H9 (cell line): Measurements from ENCODE around the gene INMT. TPM values are rescaled to one million over a fixed set of nuclear protein-coding genes. Genes with fewer than 3 reads are reported as not detected.

ENCODE experiments used
- DNase-seq: peaks from one replicate; pipeline ENCODE4 v3.0.0-alpha.2; 2017
- H2AFZ ChIP-seq: one replicate; pipeline ENCODE4 v1.6.1; 2013; ENCODE audit warnings: mild to moderate bottlenecking, low read length, control low read depth, moderate library complexity
- H2AK5ac ChIP-seq: 2 replicates; pipeline ENCODE4 v1.6.1; 2013; ENCODE audit warnings: low read length, control low read depth, mixed read lengths; ENCODE audit not compliant: insufficient read length
- H2BK120ac ChIP-seq: one replicate; pipeline ENCODE4 v1.6.1; 2013; ENCODE audit warnings: low read depth, mild to moderate bottlenecking, low read length, control low read depth, inconsistent platforms; ENCODE audit not compliant: poor library complexity, severe bottlenecking
- H2BK12ac ChIP-seq: 2 replicates; pipeline ENCODE4 v1.6.1; 2013; ENCODE audit warnings: low read length, control low read depth, mixed read lengths, low read depth; ENCODE audit not compliant: insufficient read length
- H2BK15ac ChIP-seq: 2 replicates; pipeline ENCODE4 v1.6.1; 2013; ENCODE audit warnings: low read depth, low read length, control low read depth
- H2BK20ac ChIP-seq: one replicate; pipeline ENCODE4 v1.6.1; 2013; ENCODE audit warnings: low read depth, mild to moderate bottlenecking, low read length, control low read depth, inconsistent platforms; ENCODE audit not compliant: poor library complexity, severe bottlenecking
- H2BK5ac ChIP-seq: 2 replicates; pipeline ENCODE4 v1.6.1; 2013; ENCODE audit warnings: low read length, control low read depth, mixed read lengths; ENCODE audit not compliant: insufficient read length
- H3K14ac ChIP-seq: 2 replicates; pipeline ENCODE4 v1.6.1; 2013; ENCODE audit warnings: low read length, control low read depth; ENCODE audit not compliant: insufficient read depth
- H3K18ac ChIP-seq: 2 replicates; pipeline ENCODE4 v1.6.1; 2013; ENCODE audit warnings: low read depth, mild to moderate bottlenecking, mixed read lengths, low read length, control low read depth; ENCODE audit not compliant: insufficient read length
- H3K23ac ChIP-seq: 2 replicates; pipeline ENCODE4 v1.6.1; 2013; ENCODE audit warnings: low read length, control low read depth, mixed read lengths, low read depth; ENCODE audit not compliant: insufficient read length
- H3K23me2 ChIP-seq: 2 replicates; pipeline ENCODE4 v1.6.1; 2013; ENCODE audit warnings: low read depth, mild to moderate bottlenecking, mixed read lengths, low read length, control low read depth; ENCODE audit not compliant: insufficient read length, poor library complexity, severe bottlenecking
- H3K27ac ChIP-seq: 2 replicates; pipeline ENCODE4 v1.5.1; 2013; ENCODE audit warnings: low read length, control low read depth, mixed read lengths, low read depth; ENCODE audit not compliant: insufficient read length
- H3K27me3 ChIP-seq: 2 replicates; pipeline ENCODE4 v1.6.1; 2013; ENCODE audit warnings: low read length, control low read depth, inconsistent platforms; ENCODE audit not compliant: insufficient read depth
- H3K4ac ChIP-seq: 2 replicates; pipeline ENCODE4 v1.6.1; 2013; ENCODE audit warnings: low read depth, mild to moderate bottlenecking, control low read depth, inconsistent platforms, low read length, moderate library complexity
- H3K4me1 ChIP-seq: 2 replicates; pipeline ENCODE4 v1.6.1; 2013; ENCODE audit warnings: low read length, control low read depth, inconsistent platforms; ENCODE audit not compliant: insufficient read depth
- H3K4me2 ChIP-seq: 2 replicates; pipeline ENCODE4 v1.6.1; 2013; ENCODE audit warnings: low read length, control low read depth, mixed read lengths; ENCODE audit not compliant: insufficient read length, insufficient read depth
- H3K56ac ChIP-seq: 2 replicates; pipeline ENCODE4 v1.6.1; 2013; ENCODE audit warnings: low read depth, mild to moderate bottlenecking, mixed read lengths, low read length, control low read depth; ENCODE audit not compliant: insufficient read length
- H3K79me1 ChIP-seq: 2 replicates; pipeline ENCODE4 v1.6.1; 2013; ENCODE audit warnings: low read depth, mild to moderate bottlenecking, moderate library complexity, low read length, control low read depth, inconsistent platforms; ENCODE audit not compliant: insufficient read depth, poor library complexity, severe bottlenecking
- H3K79me2 ChIP-seq: 2 replicates; pipeline ENCODE4 v1.6.1; 2013; ENCODE audit warnings: low read length, control low read depth, inconsistent platforms; ENCODE audit not compliant: insufficient read depth
- H3K9ac ChIP-seq: 2 replicates; pipeline ENCODE4 v1.6.1; 2013; ENCODE audit warnings: low read length, control low read depth, mixed read lengths; ENCODE audit not compliant: insufficient read length; ENCODE audit errors: extremely low read depth
- H3K9me3 ChIP-seq: one replicate; pipeline ENCODE4 v1.6.1; 2013; ENCODE audit warnings: low read depth, low read length, inconsistent platforms; ENCODE audit not compliant: control insufficient read depth
- H3T11ph ChIP-seq: one replicate; pipeline ENCODE4 v1.6.1; 2013; ENCODE audit warnings: mild to moderate bottlenecking, low read length, control low read depth, inconsistent platforms
- H4K20me1 ChIP-seq: one replicate; pipeline ENCODE4 v1.6.1; 2013; ENCODE audit not compliant: control insufficient read depth, insufficient read length, insufficient read depth
- H4K5ac ChIP-seq: 2 replicates; pipeline ENCODE4 v1.6.1; 2013; ENCODE audit warnings: low read depth, mild to moderate bottlenecking, mixed read lengths, low read length, control low read depth; ENCODE audit not compliant: insufficient read length
- H4K8ac ChIP-seq: replicated peaks from 2 replicates; pipeline ENCODE4 v1.6.1; 2013; ENCODE audit warnings: low read length, control low read depth, mixed read lengths, low read depth; ENCODE audit not compliant: insufficient read length
- H4K91ac ChIP-seq: 2 replicates; pipeline ENCODE4 v1.6.1; 2013; ENCODE audit warnings: low read depth, mild to moderate bottlenecking, moderate library complexity, mixed read lengths, low read length, control low read depth; ENCODE audit not compliant: insufficient read length
- H3K27ac Mint-ChIP-seq, 3 experiments: 2 replicates in 2 of 3; 3 replicates in 1 of 3; pipeline ENCODE4 v1.8.0; 2020 to 2021; ENCODE audit warnings: mixed read lengths in 3 of 3, mild to moderate bottlenecking in 1 of 3, moderate library complexity in 1 of 3
- H3K27me3 Mint-ChIP-seq: 2 replicates; pipeline ENCODE4 v1.8.0; 2021; ENCODE audit warnings: low read depth, mild to moderate bottlenecking, moderate library complexity, mixed read lengths
- H3K36me3 Mint-ChIP-seq, 3 experiments: 2 replicates in 2 of 3; 3 replicates in 1 of 3; pipeline ENCODE4 v1.8.0; 2020 to 2021; ENCODE audit warnings: low read depth in 3 of 3, mixed read lengths in 3 of 3; ENCODE audit not compliant: insufficient read depth in 1 of 3
- H3K4me1 Mint-ChIP-seq, 2 experiments: 2 replicates each; pipeline ENCODE4 v1.8.0; 2020; ENCODE audit warnings: mixed read lengths in 2 of 2
- H3K4me3 Mint-ChIP-seq, 2 experiments: 2 replicates in 1 of 2; 3 replicates in 1 of 2; pipeline ENCODE4 v1.8.0; 2020 to 2021; ENCODE audit warnings: mild to moderate bottlenecking in 2 of 2, mixed read lengths in 2 of 2, moderate library complexity in 1 of 2
- H3K9me3 Mint-ChIP-seq, 2 experiments: 2 replicates in 1 of 2; 3 replicates in 1 of 2; pipeline ENCODE4 v1.8.0; 2020; ENCODE audit warnings: mild to moderate bottlenecking in 2 of 2, mixed read lengths in 2 of 2, moderate library complexity in 1 of 2
- WGBS: extraction: QIAGEN DNeasy Blood & Tissue Kit; methylation state at CpG from one replicate; pipeline ENCODE4 v1.1.7; 2013; ENCODE audit warnings: missing lambda C conversion rate, low lambda C conversion rate, mixed read lengths; ENCODE audit not compliant: insufficient read length; ENCODE audit errors: extremely low coverage; 5-methylcytosine and 5-hydroxymethylcytosine counted together
- total RNA-seq: library from RNA; stranded (reverse); gene quantifications from 2 replicates; pipeline ENCODE4 v1.2.1, GENCODE V29; 2021
- TF ChIP-seq, protein P1 (sequence below): fragments of 200-600 bp; sonication (generic); conservative IDR thresholded peaks from 3 replicates; pipeline ENCODE4 v1.8.0; 2021; ENCODE audit warnings: antibody characterized with exemption, mild to moderate bottlenecking

The INMT gene
- total RNA-seq, 1 experiment from 2014 or later, result 0.70 TPM

DNA sequence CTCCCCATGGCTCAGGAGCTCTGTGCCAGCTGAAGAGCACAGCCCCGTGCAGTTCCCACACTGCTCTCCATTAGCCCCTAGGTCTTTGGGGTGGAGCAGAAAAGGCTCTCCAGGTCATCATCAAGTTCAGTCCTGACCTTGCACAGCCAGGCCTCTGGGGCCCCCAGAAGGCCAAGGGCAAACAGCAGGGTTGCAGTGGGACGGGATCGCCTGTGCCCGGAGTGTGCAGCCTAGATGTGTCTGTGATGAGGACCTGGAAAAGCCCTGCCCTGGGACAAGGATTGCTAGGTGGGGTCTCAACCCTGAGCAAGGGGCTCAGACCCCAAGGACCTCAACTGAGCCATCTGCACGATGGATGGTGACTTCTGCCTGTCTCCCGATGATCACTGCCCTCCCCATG, 549 bp downstream of the INMT start:
- peaks cover 1% of the 10 kb centered on the region; the same call in 1 of the 2 replicates for H3K27me3 Mint-ChIP-seq
- Histone ChIP-seq H3K4me2 (no peak overlapping the region), H3T11ph (no peak overlapping the region), H4K20me1 (no peaks in the 10 kb centered on the region), H3K14ac (no peak overlapping the region), H2AFZ (no peak overlapping the region), H3K4ac (no peak overlapping the region), H3K56ac (no peak overlapping the region), H3K79me2 (no peaks in the 10 kb centered on the region), H3K9ac (no peak overlapping the region), H2BK20ac (no peak overlapping the region), H3K9me3 (no peaks in the 10 kb centered on the region), H2AK5ac (no peak overlapping the region), H3K23me2 (no peaks in the 10 kb centered on the region), H3K27ac (no peak overlapping the region), H4K5ac (no peak overlapping the region), H3K23ac (no peak overlapping the region), H3K79me1 (no peaks in the 10 kb centered on the region), H2BK15ac (no peak overlapping the region), H3K18ac (no peak overlapping the region), H2BK5ac (no peak overlapping the region), H3K4me1 (no peaks in the 10 kb centered on the region), H2BK120ac (no peak overlapping the region), H2BK12ac (no peak overlapping the region), H4K91ac (no peak overlapping the region), H4K8ac (no peak overlapping the region), H3K27me3 (no peaks in the 10 kb centered on the region)
- no peaks in the 10 kb centered on the region for H3K9me3 Mint-ChIP-seq
- H3K4me3 Mint-ChIP-seq, result no peak overlapping the region
- no CpG with 5 or more reads among the region's 6 CpGs for WGBS
- H3K4me1 Mint-ChIP-seq, result peaks cover 0 to 2% of the 10 kb centered on the region in 2 experiments; a peak in 2 of 4 replicates
- H3K27ac Mint-ChIP-seq, result no peak overlapping the region
- no peaks in the 10 kb centered on the region; a peak in 3 of 7 replicates for H3K36me3 Mint-ChIP-seq
- TF ChIP-seq, protein P1, sequence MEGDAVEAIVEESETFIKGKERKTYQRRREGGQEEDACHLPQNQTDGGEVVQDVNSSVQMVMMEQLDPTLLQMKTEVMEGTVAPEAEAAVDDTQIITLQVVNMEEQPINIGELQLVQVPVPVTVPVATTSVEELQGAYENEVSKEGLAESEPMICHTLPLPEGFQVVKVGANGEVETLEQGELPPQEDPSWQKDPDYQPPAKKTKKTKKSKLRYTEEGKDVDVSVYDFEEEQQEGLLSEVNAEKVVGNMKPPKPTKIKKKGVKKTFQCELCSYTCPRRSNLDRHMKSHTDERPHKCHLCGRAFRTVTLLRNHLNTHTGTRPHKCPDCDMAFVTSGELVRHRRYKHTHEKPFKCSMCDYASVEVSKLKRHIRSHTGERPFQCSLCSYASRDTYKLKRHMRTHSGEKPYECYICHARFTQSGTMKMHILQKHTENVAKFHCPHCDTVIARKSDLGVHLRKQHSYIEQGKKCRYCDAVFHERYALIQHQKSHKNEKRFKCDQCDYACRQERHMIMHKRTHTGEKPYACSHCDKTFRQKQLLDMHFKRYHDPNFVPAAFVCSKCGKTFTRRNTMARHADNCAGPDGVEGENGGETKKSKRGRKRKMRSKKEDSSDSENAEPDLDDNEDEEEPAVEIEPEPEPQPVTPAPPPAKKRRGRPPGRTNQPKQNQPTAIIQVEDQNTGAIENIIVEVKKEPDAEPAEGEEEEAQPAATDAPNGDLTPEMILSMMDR, result no peak
- no peak for DNase-seq
